GM12891 (cell line): ENCODE data around the gene CMIP.

Source experiments
- PAX5 ChIP-seq: IDR thresholded peaks from 2 replicates; pipeline ENCODE4 v1.6.1; 2011; ENCODE audit warnings: low read length, moderate library complexity, mild to moderate bottlenecking; ENCODE audit not compliant: insufficient read depth, severe bottlenecking
- POLR2A ChIP-seq: IDR thresholded peaks from 2 replicates; pipeline ENCODE4 v1.6.1; 2011; ENCODE audit warnings: low read depth, low read length, control low read depth
- POLR2AphosphoS5 ChIP-seq: IDR thresholded peaks from 2 replicates; pipeline ENCODE4 v1.6.1; 2011; ENCODE audit warnings: low read depth, low read length, control low read depth
- POU2F2 ChIP-seq: IDR thresholded peaks from 2 replicates; pipeline ENCODE4 v1.6.1; 2011; ENCODE audit warnings: low read depth, mild to moderate bottlenecking, control low read depth, low read length, moderate library complexity
- TAF1 ChIP-seq: IDR thresholded peaks from 2 replicates; pipeline ENCODE4 v1.6.1; 2011; ENCODE audit warnings: low read depth, low read length, control low read depth

GRCh38 chr16:81458149-81458669 lies 13.6 kb downstream of the CMIP start:
- no peak for TF ChIP-seq POLR2AphosphoS5
- TF ChIP-seq POLR2A, result no peak
- no peak for TF ChIP-seq PAX5
- TF ChIP-seq TAF1, result no peak
- no peak for TF ChIP-seq POU2F2
